Activated T-cell treated with anti-CD3 and anti-CD28 coated beads for 24 hours (primary cell): Measurements from ENCODE around the gene HTR3B.
"Not testable (repeated sequence)": the region's sequence is repeated elsewhere in the genome, so short reads cannot be mapped to it uniquely, and the experiment has no call there.

ENCODE experiments used
- DNase-seq: peaks from one replicate; pipeline ENCODE4 v3.0.0-alpha.2; 2020; ENCODE audit warnings: low read depth

Gene HTR3B

GRCh38 chr11:113884361-113884836 lies 20.2 kb upstream of the HTR3B start:
- no peak for DNase-seq

GRCh38 chr11:113885897-113886296 lies 18.7 kb upstream of the HTR3B start:
- DNase-seq, result no peak

- no peak for DNase-seq
Measured at GRCh38 chr11:113888848-113889247, 15.7 kb upstream of the HTR3B start.

GRCh38 chr11:113894421-113894996 lies 10.1 kb upstream of the HTR3B start:
- no peak for DNase-seq

- no peak for DNase-seq
Measured at GRCh38 chr11:113895367-113896155, 9.0 kb upstream of the HTR3B start.

- DNase-seq, result no peak
Measured at GRCh38 chr11:113896156-113896879, 8.3 kb upstream of the HTR3B start.

GRCh38 chr11:113901141-113901540 lies 3.5 kb upstream of the HTR3B start:
- DNase-seq, result no peak

GRCh38 chr11:113906038-113906437 lies 1.4 kb downstream of the HTR3B start:
- DNase-seq, result no peak

GRCh38 chr11:113906516-113906915 lies 1.9 kb downstream of the HTR3B start:
- no peak for DNase-seq

- DNase-seq, result no peak
Measured at GRCh38 chr11:113907152-113907551, 2.6 kb downstream of the HTR3B start.

GRCh38 chr11:113907681-113908080 lies 3.1 kb downstream of the HTR3B start:
- DNase-seq, result no peak

GRCh38 chr11:113908098-113908497 lies 3.5 kb downstream of the HTR3B start:
- no peak for DNase-seq

GRCh38 chr11:113911491-113911890 lies 6.9 kb downstream of the HTR3B start:
- DNase-seq, result not testable (repeated sequence)

GRCh38 chr11:113923572-113923971 lies 19.0 kb downstream of the HTR3B start:
- no peak for DNase-seq

- DNase-seq, result no peak
Measured at GRCh38 chr11:113926273-113927197, 21.9 kb downstream of the HTR3B start.

- DNase-seq, result no peak
Measured at GRCh38 chr11:113928311-113928710, 23.7 kb downstream of the HTR3B start.

- no peak for DNase-seq
Measured at GRCh38 chr11:113932788-113933187, 28.2 kb downstream of the HTR3B start.

- DNase-seq, result not testable (repeated sequence)
Measured at GRCh38 chr11:113934193-113934592, 29.6 kb downstream of the HTR3B start.

GRCh38 chr11:113934761-113935160 lies 30.2 kb downstream of the HTR3B start:
- DNase-seq, result no peak

GRCh38 chr11:113935858-113936257 lies 31.3 kb downstream of the HTR3B start:
- DNase-seq, result no peak

GRCh38 chr11:113937918-113938317 lies 33.3 kb downstream of the HTR3B start:
- no peak for DNase-seq

- no peak for DNase-seq
Measured at GRCh38 chr11:113942256-113942655, 37.7 kb downstream of the HTR3B start.
